GM21526 (cell line): Measurements from ENCODE around the gene OASL.

Experiments
- ATAC-seq: cut with Tn5 transposase; IDR thresholded peaks from one replicate; pipeline ENCODE4 v1.9.1; 2021; ENCODE audit warnings: moderate library complexity; ENCODE audit not compliant: unreplicated experiment, low FRiP score

OASL gene

DNA sequence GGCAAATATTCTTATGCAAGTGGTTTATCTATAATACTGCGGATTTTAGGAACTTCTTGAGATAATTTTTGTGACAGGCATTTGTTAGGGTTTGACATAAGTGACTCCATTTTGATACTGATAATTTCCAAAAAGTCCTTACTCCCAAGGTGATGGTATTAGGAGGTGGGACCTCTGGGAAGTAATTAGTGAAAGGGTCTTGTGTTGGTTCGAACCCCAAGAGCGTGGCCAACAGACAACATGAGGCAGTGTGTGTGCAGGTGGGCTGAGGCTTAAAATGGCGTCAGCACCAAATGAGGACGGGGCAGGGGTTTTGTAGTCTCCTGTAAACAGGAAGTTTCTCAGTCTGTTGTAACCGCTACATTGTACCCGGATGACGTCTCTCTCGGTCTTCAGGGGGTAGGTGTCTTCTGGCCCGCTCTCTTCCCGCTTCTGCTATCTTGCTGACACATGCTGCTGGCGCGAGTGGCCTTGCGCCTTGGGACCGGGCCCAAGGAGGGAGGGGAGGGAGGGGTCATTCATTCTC, 21.0 kb downstream of the OASL start:
- no peak for ATAC-seq

GRCh38 chr12:121015825-121016766, 22.9 kb downstream of the OASL start, which contains the start of gene C12orf43:
C12orf43 (minus strand) TSS chr12:121016487; CDS start chr12:121016474, 13 bp downstream.
- peak; percentile 91 for ATAC-seq

- no peak for ATAC-seq
These were observed 25.3 kb downstream of the OASL start for GRCh38 chr12:121013715-121014114.

GRCh38 chr12:121011820-121012219, 27.2 kb downstream of the OASL start:
- no peak for ATAC-seq

DNA sequence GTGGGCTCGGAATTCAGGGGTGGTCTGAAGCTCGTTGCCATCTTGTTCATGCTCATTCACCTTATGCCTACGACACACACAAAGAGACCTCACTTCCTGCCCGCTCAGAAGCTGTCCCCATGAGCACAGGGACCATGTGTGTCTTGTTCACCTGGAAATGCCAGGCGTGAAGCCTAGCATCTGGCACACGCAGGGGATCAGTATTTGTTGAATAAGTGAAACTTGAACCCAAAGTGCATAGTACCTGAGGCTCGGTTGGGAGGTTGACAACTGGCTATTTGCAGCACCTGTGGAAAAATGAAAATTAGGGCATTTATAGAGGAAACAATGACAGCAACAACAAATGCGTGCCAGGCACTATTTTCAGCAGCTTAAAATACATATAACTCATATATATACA, 28.2 kb downstream of the OASL start:
- ATAC-seq: no peak

GRCh38 chr12:121009741-121010140, 29.3 kb downstream of the OASL start:
- no peak for ATAC-seq

- no peak for ATAC-seq
These were observed 30.5 kb downstream of the OASL start for GRCh38 chr12:121008347-121009098.

DNA sequence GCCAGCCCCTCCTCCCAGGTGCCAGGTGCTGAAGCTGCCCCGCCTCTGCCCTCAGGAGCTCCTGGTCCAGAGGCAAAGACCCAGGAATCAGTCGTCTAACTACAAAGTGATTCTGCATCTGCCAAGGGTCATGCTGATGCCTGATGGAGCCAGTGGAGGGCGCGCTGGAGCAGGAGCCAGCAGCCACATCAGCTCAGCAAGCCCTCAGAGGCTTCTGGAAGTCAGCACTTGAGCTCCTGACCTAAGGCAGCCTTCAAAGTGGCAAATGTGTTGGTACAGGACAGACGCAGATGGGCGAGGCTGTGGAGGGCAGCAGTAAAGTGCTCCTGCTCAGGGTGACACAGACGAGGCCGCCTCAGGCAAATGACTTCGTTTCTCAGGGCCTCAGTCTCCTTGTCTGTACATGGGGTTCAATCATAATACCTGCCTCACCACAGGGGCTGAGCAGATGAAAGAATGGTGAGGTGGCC, 33.7 kb downstream of the OASL start:
- no peak for ATAC-seq

GRCh38 chr12:121004253-121004815, 34.7 kb downstream of the OASL start:
- ATAC-seq: no peak

GRCh38 chr12:121003650-121004049, 35.4 kb downstream of the OASL start:
- ATAC-seq: no peak

GRCh38 chr12:121001841-121002483, 37.1 kb downstream of the OASL start:
- no peak for ATAC-seq

- no peak for ATAC-seq
These were observed 38.0 kb downstream of the OASL start for GRCh38 chr12:121001060-121001459.

DNA sequence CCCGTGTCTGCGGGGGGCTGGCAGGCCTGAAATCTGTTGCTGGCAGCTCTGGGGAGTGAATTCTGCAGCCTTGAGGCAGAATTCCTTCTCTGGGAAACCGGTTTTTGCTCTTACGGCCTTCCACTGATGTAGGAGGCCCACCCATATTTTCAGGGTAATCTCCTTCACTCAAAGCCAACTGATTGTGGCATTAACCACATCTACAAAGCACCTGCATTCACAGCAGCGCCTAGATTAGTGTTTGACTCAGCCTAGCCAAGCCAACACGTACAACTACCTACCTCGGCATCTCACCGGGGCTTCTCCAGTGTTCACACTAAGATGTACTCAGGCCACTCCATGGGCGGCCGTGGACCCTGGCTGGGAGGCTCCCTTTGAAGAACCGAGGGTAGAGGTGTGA, 38.5 kb downstream of the OASL start:
- ATAC-seq: no peak

GRCh38 chr12:120999191-121000120, 39.6 kb downstream of the OASL start:
- no peak for ATAC-seq

DNA sequence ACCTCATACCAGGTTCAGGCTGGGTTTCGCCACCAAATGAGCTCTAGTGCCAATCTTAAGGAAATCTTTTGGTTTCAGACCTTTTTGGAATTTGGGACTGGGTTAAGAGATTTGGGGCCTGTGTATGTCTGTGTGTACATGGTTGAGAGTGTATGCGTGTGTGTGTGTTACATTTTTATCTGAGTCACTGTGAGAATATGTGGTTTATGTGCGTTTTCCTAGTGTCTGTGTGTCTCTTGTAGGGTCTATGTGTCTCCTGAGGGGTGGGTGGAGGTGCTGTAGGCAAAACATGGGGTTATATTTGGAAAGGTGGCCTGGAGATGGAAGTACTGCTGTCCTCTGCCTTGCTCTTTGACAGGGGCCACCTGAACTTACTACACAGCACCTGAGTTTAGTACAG, 40.6 kb downstream of the OASL start:
- ATAC-seq: no peak

DNA sequence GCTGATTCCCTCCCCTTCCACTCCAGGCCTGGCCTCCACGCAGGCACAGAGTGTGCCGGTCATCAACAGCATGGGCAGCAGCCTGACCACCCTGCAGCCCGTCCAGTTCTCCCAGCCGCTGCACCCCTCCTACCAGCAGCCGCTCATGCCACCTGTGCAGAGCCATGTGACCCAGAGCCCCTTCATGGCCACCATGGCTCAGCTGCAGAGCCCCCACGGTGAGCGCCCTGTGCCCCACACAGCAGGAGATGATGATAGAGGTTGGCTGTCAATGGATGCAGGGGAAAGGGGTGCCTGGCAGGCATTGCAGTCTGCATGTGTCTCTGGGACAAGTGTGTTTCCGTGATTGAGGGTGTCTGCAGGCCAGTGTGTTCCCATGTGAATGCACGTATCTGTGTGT, 41.6 kb downstream of the OASL start:
- ATAC-seq: no peak

- no peak for ATAC-seq
These were observed 42.8 kb downstream of the OASL start for GRCh38 chr12:120996133-120996746.

DNA sequence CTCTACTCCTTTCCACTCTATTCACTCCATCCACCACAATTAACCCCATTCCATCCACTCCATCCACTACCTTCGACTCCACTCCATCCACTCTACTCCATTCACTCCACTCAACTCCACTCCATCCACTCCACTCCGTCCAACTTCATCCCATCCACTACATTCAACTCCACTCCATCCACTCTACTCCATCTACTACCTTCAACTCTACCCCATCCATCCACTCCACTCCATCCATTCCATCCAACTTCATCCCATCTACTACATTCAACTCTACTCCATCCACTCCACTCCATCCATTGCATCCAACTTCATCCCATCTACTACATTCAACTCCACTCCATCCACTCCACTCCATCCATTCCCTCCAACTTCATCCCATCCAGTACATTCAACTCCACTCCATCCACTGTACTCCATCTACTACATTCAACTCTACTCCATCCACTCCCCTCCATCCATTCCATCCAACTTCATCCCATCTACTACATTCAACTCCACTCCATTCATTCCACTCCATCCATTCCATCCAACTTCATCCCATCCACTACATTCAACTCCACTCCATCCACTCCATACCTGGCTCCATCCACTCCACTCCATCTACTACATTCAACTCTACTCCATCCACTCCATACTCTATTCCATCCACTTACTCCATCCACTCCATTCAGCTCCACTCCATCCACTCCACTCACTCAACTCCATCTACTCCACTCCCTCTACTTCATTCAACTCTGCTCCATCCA, 44.3 kb downstream of the OASL start:
- ATAC-seq: no peak
